Parathyroid adenoma (tissue), 2 donors: ENCODE results near the gene ASPSCR1.

Source experiments
- H2AFZ ChIP-seq: fragments of 300-600 bp; sonication (generic); one replicate; pipeline ENCODE4 v1.7.0; 2017; ENCODE audit warnings: antibody characterized with exemption, mild to moderate bottlenecking
- H3K27ac ChIP-seq: fragments of 300-600 bp; sonication (generic); one replicate; pipeline ENCODE4 v1.7.0; 2017
- H3K27me3 ChIP-seq: fragments of 300-600 bp; sonication (generic); one replicate; pipeline ENCODE4 v1.7.0; 2017; ENCODE audit warnings: low read length; ENCODE audit not compliant: control insufficient read depth, insufficient read depth
- H3K36me3 ChIP-seq: fragments of 300-600 bp; sonication (generic); one replicate; pipeline ENCODE4 v1.7.0; 2017; ENCODE audit warnings: low read length; ENCODE audit not compliant: control insufficient read depth, insufficient read depth
- H3K4me1 ChIP-seq: fragments of 300-600 bp; sonication (generic); one replicate; pipeline ENCODE4 v1.7.0; 2017; ENCODE audit warnings: control low read depth
- H3K4me2 ChIP-seq: fragments of 300-600 bp; sonication (generic); one replicate; pipeline ENCODE4 v1.7.0; 2017; ENCODE audit warnings: low read length
- H3K4me3 ChIP-seq: fragments of 300-600 bp; sonication (generic); one replicate; pipeline ENCODE4 v1.7.0; 2017; ENCODE audit warnings: low read depth, low read length
- H3K79me2 ChIP-seq: fragments of 300-600 bp; sonication (generic); one replicate; pipeline ENCODE4 v1.7.0; 2017; ENCODE audit warnings: control low read depth
- H3K9ac ChIP-seq: fragments of 300-600 bp; sonication (generic); one replicate; pipeline ENCODE4 v1.7.0; 2017; ENCODE audit warnings: mild to moderate bottlenecking
- H3K9me3 ChIP-seq: fragments of 300-600 bp; sonication (generic); one replicate; pipeline ENCODE4 v1.7.0; 2017; ENCODE audit warnings: low read length; ENCODE audit not compliant: control insufficient read depth
- TF ChIP-seq, protein P1 (sequence below): fragments of 300-600 bp; sonication (generic); IDR thresholded peaks from one replicate; pipeline ENCODE4 v1.7.0; 2017; ENCODE audit warnings: antibody characterized with exemption, mild to moderate bottlenecking
- donor health status: primary hyperparathyroidism.

The ASPSCR1 gene

DNA sequence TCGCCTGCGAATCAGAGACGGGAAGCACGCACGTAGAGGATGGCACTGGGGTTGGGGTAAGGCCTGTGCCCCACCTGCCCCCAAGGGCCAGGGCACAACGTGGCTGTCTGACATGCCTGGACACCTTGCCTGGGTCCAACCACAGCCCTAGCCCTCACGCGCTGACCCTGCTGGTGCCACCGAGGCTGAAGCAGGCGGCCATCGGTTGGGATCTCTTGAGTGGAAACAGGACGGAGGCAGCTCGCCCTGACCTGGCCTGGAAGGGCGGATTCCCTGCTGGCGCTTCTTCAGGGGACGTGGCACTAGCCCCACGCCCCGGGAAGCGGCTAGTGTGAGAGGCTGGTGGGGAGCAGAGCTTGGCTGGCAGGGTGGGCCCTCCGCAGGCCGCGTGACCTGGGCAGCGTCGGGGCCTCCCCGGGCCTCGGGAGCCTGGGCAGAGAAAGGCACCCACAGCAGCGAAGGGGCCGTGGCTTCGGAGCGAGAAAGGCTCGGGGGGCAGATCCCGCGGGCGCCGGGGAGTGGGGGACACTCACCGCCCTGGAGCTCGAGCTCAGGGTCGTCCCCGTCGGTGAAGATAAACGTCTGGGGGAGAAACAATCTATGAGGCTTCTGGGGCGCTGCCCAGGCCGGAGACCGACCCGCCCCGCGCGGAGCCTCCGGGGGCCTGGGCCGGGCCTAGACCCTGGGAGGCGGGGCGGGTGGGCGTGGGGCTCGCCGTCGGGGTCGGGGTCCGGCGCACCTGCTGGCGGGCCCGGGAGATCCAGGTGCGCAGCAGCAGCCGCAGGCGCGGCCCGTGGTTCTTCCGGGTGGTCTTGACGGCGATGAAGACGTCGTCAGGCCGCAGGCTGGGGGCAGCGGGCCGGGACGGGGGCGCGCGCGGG, 73.6 kb downstream of the ASPSCR1 start:
- no peaks in the 10 kb centered on the region for H3K79me2 ChIP-seq
- peak overlapping the region; percentile 70 for H3K4me3 ChIP-seq
- no peaks in the 10 kb centered on the region for H3K4me1 ChIP-seq
- no peak overlapping the region for H3K27ac ChIP-seq
- H2AFZ ChIP-seq, result peak overlapping the region; percentile 73
- H3K9me3 ChIP-seq, result no peaks in the 10 kb centered on the region
- peak overlapping the region; percentile 46 for H3K9ac ChIP-seq
- H3K27me3 ChIP-seq, result no peaks in the 10 kb centered on the region
- H3K4me2 ChIP-seq, result peak overlapping the region; percentile 95
- TF ChIP-seq, protein P1, sequence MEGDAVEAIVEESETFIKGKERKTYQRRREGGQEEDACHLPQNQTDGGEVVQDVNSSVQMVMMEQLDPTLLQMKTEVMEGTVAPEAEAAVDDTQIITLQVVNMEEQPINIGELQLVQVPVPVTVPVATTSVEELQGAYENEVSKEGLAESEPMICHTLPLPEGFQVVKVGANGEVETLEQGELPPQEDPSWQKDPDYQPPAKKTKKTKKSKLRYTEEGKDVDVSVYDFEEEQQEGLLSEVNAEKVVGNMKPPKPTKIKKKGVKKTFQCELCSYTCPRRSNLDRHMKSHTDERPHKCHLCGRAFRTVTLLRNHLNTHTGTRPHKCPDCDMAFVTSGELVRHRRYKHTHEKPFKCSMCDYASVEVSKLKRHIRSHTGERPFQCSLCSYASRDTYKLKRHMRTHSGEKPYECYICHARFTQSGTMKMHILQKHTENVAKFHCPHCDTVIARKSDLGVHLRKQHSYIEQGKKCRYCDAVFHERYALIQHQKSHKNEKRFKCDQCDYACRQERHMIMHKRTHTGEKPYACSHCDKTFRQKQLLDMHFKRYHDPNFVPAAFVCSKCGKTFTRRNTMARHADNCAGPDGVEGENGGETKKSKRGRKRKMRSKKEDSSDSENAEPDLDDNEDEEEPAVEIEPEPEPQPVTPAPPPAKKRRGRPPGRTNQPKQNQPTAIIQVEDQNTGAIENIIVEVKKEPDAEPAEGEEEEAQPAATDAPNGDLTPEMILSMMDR, result no peak
- H3K36me3 ChIP-seq, result no peaks in the 10 kb centered on the region

DNA sequence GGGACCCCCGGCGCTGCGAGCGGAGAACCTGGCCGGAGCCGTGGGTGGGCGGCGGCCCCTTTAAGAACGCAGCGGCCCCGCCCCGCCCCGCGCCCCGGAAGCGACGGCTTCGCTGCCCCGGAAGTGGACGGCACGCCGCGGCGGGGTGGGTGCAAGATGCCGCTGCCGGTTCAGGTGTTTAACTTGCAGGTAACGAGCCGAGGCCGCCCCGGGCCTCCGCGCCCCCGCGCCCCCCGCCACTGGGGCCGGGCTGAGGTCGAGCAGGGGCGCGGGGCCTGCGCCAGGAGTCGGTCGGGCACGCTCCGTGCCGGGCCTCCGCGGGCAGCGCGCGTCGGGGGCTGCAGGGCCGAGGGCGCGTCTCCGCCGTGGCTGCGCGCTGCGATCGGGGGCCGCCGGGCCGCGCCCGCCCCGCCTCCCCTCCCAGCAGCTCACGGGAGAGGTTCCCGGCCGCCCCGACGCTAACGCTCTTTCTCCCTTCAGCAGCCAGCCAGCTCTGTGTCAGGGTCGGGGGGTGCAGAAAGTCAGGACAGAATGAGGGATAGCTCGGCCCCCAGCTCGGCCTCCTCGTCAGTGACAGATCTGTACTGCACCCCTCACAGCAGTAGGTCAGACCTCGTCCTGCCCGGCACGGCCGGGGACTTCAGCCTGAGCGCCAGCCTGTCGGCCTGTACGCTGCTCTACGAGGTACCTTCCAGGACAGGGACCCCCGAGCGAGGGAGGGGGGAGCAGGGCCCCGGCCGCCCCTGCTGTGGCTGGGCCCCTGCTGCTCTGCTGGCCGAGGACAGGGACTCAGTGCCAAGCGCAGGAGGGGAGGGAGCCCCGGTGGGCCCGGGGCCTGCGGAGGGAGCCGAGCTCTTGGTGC, 74.6 kb downstream of the ASPSCR1 start, which contains the start of the genes GPS1 and RFNG:
GPS1 (plus strand) TSS at position 123 of the 862 bp plus-strand sequence; CDS start at position 157, 34 bp downstream.
RFNG (minus strand) TSS at position 36 of the 862 bp plus-strand sequence. CDS start 45 bp downstream, outside the sequence.
- Histone ChIP-seq H2AFZ (peak within 1 kb of the TSS; percentile 73), H3K9ac (peak within 1 kb of the TSS; percentile 46), H3K4me2 (peak within 1 kb of the TSS; percentile 95), H3K4me1 (no peaks in the 10 kb centered on the region), H3K27me3 (no peaks in the 10 kb centered on the region), H3K27ac (no peak within 1 kb of the TSS), H3K36me3 (no peaks in the 10 kb centered on the region), H3K9me3 (no peaks in the 10 kb centered on the region), H3K79me2 (no peaks in the 10 kb centered on the region), H3K4me3 (peak within 1 kb of the TSS; percentile 70)
- TF ChIP-seq, protein P1, result no peak

DNA sequence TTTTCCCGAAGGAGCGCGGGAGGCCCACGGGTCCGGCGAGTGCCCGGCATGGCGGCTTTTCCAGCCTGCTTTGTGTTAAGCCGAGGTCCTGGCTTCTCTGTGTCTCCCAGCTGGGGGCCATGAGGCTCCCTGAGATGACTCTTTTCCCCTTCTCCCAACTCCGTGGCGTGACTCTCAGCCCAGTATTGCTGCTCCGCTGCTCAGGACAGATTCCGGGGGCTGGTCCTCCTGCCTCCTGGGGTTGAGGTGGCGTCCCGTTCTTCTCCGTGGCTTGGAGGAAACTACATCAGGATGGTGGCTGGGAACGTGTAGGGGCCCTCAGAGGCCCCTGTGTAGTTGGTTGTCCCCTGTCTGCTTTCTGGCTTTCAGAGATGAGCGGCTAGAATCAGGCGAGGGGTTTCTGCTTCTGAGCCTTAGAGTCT, 75.2 kb downstream of the ASPSCR1 start:
- TF ChIP-seq, protein P1, result no peak
- Histone ChIP-seq H3K9ac (no peak overlapping the region), H3K4me3 (peak overlapping the region; percentile 67), H3K4me2 (peak overlapping the region; percentile 95), H3K27me3 (no peaks in the 10 kb centered on the region), H3K36me3 (no peaks in the 10 kb centered on the region), H3K79me2 (no peaks in the 10 kb centered on the region), H3K9me3 (no peaks in the 10 kb centered on the region), H2AFZ (no peak overlapping the region), H3K4me1 (no peaks in the 10 kb centered on the region), H3K27ac (no peak overlapping the region)

DNA sequence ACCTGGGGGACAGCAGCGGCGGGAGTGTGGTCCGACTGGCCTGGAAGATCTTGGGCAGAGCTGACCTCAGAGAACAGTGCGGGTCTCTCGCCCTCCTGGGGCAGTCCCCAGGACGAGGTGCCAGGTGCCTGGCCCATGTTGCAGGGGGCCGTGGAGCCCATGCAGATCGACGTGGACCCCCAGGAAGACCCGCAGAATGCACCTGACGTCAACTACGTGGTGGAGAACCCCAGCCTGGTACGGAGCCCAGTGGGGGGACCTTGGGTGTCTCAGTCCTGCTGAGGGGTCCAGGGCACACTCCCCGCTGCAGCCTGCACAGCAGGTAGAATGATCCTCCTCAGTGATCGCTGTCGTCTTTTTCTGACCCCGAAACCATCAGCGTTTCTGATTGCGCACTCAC, 75.7 kb downstream of the ASPSCR1 start:
- Histone ChIP-seq H3K36me3 (no peaks in the 10 kb centered on the region), H3K9ac (no peak overlapping the region), H3K79me2 (no peaks in the 10 kb centered on the region), H3K27me3 (no peaks in the 10 kb centered on the region), H3K27ac (no peak overlapping the region), H3K4me3 (peak overlapping the region; percentile 9), H3K9me3 (no peaks in the 10 kb centered on the region), H3K4me1 (no peaks in the 10 kb centered on the region), H3K4me2 (peak overlapping the region; percentile 95), H2AFZ (no peak overlapping the region)
- TF ChIP-seq, protein P1, result no peak
